Ovary (tissue), 9 donors: ENCODE measurements around the gene PPHLN1. TPM values are rescaled to one million over a fixed set of nuclear protein-coding genes. Genes with fewer than 3 reads are reported as not detected.
"Not testable (repeated sequence)": the region's sequence is repeated elsewhere in the genome, so short reads cannot be mapped to it uniquely, and the experiment has no call there.

Experiments used
- DNase-seq, 5 donors: peaks; one replicate each; pipeline ENCODE4 v3.0.0-alpha.2; 2019 to 2020
- H3K27ac ChIP-seq, 2 donors: fragments of 200-600 bp; one replicate each; pipeline versions ENCODE4 v1.5.1 to v1.8.0; 2019 to 2022
- H3K27me3 ChIP-seq: fragments of 200-600 bp; one replicate; pipeline ENCODE4 v1.8.0; 2022
- H3K36me3 ChIP-seq: fragments of 200-600 bp; sonication (generic); one replicate; pipeline ENCODE4 v1.5.1; 2019
- H3K4me1 ChIP-seq: one replicate; pipeline ENCODE4 v1.8.1; 2013; ENCODE audit warnings: mild to moderate bottlenecking, moderate library complexity; ENCODE audit not compliant: insufficient read depth
- H3K4me3 ChIP-seq: fragments of 200-600 bp; sonication (generic); one replicate; pipeline ENCODE4 v1.5.1; 2017
- H3K9me3 ChIP-seq, 2 donors: fragments of 200-600 bp in 1 of 2; sonication (generic) in 1 of 2; one replicate each; pipeline versions ENCODE4 v1.5.1 to v1.8.1; 2013 to 2019; ENCODE audit warnings: mild to moderate bottlenecking in 1 of 2, moderate library complexity in 1 of 2
- CTCF ChIP-seq, 3 donors: fragments of 450-650 bp in 2 of 3; fragments of 200-600 bp in 1 of 3; IDR thresholded peaks; one replicate each; pipeline versions ENCODE4 v1.5.1 to v1.8.0; 2016 to 2022; ENCODE audit warnings: antibody characterized with exemption in 3 of 3, mild to moderate bottlenecking in 1 of 3
- EP300 ChIP-seq: sonication (generic); formaldehyde crosslinking; IDR thresholded peaks from one replicate; pipeline ENCODE4 v1.6.1; 2017; ENCODE audit warnings: antibody characterized with exemption
- POLR2A ChIP-seq: fragments of 450-650 bp; IDR thresholded peaks from one replicate; pipeline ENCODE4 v1.6.1; 2017; ENCODE audit warnings: antibody characterized with exemption, mild to moderate bottlenecking, moderate library complexity
- WGBS, 3 donors: extraction: QIAGEN DNeasy Blood & Tissue Kit in 1 of 3; methylation state at CpG; one replicate each; pipeline versions ENCODE4 v1.1.5 to v1.1.7; 2013 to 2017; 5-methylcytosine and 5-hydroxymethylcytosine counted together
- intact Hi-C, 4 donors: fragments of 100-400 bp; cut with DNase I; formaldehyde crosslinking; loops; one replicate each; pipeline versions ENCODE4 v1.11.0 to v1.15.1; 2022 to 2023
- polyA plus RNA-seq, 2 donors: library from polyadenylated mRNA; stranded (reverse); fragments of 200-250 nt in 1 of 2; fragments of 350-450 nt in 1 of 2; fragmentation: Illumina TruSeq in 1 of 2; extraction: RNeasy Lipid Tissue Mini Kit (QIAGEN cat#74804) in 1 of 2; gene quantifications; one replicate each; pipeline ENCODE4 v1.2.3, GENCODE V29; 2013 to 2014
- total RNA-seq, 7 donors: library from RNA; depleted of rRNA in 2 of 7; stranded (reverse); fragments of >200 nt in 2 of 7; fragmentation: NEBNext Ultra II Directional in 3 of 7; extraction: Animal tissue kit (Norgen Biotek cat#: 25700) in 3 of 7; gene quantifications; one replicate each; pipeline versions ENCODE4 v1.1.0 to v1.2.4, GENCODE V29; 2016 to 2023
- donor health status: DM: no; HTN: no; CAD: no; lungs with moderate emphysema.
- donor health status: DM: no; HTN: no; CAD: no.
- donor health status: Bipolar disorder and iron deficiency.
- donor health status: DM: yes; HTN: yes; CAD: no.
- donor health status: DM: no; HTN: no; CAD: no.
- donor health status: DM: yes; HTN: yes; CAD: no.

The PPHLN1 gene
- total and polyA plus RNA-seq, 9 donors: 35.6 to 68.9 (median 53.8) TPM

DNA sequence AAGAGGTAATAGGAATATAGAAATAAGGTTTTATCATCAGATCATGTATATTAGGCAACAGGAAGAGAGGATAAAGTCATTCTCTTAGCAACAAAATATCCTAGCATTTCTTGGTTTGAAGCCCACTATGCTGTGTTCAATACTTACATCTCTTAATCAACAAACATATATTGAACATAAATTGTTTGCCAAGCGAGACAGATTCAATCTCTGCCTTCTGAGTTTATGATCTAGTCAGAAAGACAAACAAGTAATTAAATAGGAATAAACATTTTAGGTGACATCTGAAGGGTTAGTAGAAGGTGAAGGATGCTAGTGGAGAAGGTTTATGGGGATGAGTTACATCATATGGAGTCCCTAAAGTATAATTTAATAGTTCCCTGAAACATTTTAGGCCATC is 54.8 kb downstream of the PPHLN1 start:
- no peaks in the 10 kb centered on the region for H3K27me3 ChIP-seq
- intact Hi-C loops: no loop called here
- TF ChIP-seq EP300: no peak
- TF ChIP-seq CTCF (IDR thresholded peaks at IDR 0.05): no peak
- H3K36me3 ChIP-seq: no peaks in the 10 kb centered on the region
- H3K27ac ChIP-seq: no peak overlapping the region
- DNase-seq: no peak
- 42 to 96% (median 49%) methylated on average over 1 of the region's 1 CpG for WGBS, 3 donors
- H3K4me1 ChIP-seq: peaks cover 2% of the 10 kb centered on the region
- H3K4me3 ChIP-seq: no peak overlapping the region
- no peaks in the 10 kb centered on the region for H3K9me3 ChIP-seq

DNA sequence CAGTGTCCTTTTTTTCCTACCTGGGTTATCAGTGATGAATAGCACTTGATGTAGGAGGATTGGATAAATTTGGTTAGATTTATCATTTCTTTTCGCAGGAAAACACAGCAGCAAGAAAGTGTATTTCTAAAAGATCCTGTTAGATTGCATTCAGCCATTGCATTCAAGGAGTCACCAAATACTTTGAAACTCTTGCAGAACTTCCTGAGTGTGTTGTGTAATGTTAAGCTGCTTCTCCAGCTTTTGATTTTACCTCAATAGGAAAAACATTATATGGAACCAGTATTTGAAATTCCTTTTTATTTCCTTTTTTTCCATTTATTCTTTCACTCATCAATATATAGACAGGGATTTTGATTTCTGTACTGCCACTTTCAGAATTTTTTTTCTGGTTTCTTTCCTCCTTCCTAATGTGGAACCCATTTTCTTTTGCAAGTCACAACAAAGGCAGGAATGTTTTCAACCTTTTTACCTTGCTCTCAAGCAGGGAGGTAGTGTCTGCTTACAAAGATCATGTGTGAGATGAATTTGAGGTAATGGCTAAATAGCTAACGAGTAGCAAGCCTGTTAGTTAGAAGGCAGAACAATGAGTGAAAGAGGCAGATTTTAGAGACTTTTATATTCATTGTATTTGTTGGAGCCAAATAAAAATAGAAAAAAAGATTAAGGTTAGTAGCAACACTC is 56.2 kb downstream of the PPHLN1 start:
- Histone ChIP-seq H3K27me3 (no peaks in the 10 kb centered on the region), H3K27ac (no peak overlapping the region), H3K4me1 (peaks cover 4% of the 10 kb centered on the region), H3K36me3 (no peaks in the 10 kb centered on the region), H3K4me3 (no peak overlapping the region), H3K9me3 (no peaks in the 10 kb centered on the region)
- no peak for DNase-seq
- WGBS, 3 donors: 91 to 96% (median 92%) methylated on average over 2 of the region's 2 CpGs
- TF ChIP-seq POLR2A (no peak), CTCF (IDR thresholded peaks at IDR 0.05) (no peak), EP300 (no peak)
- intact Hi-C loops: no loop called here

DNA sequence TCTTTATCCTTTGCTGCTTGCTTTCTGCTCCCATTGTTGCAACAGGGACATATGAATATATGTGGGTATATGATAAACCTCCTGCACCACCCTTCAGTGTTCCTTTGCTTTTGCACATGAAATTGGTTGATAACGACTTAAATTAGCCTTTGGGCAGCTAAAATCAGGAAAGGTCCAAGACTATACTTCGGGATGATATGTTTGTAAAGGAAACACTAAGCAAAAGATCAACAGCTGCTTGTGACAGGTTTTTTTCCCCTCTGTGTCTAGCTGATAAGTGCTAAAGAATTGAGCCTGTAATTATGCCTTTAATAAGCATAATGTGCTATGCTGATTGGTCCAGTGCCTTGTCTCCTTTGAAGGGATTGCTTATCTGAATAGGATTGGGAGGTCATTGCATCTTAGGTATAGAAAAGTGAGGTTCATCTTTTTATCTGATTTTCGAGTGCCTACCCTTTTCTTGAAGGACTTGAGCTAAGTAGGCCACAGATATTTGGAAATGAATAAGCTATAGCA is 59.4 kb downstream of the PPHLN1 start:
- Histone ChIP-seq H3K9me3 (no peaks in the 10 kb centered on the region), H3K27ac (no peak overlapping the region), H3K27me3 (no peaks in the 10 kb centered on the region), H3K36me3 (no peaks in the 10 kb centered on the region), H3K4me3 (no peak overlapping the region), H3K4me1 (peaks cover 13% of the 10 kb centered on the region)
- intact Hi-C loops: no loop called here
- no peak for TF ChIP-seq POLR2A
- TF ChIP-seq CTCF (IDR thresholded peaks at IDR 0.05): no peak
- 76 to 80% (median 77%) methylated on average over 3 of the region's 3 CpGs for WGBS, 3 donors
- no peak for DNase-seq

DNA sequence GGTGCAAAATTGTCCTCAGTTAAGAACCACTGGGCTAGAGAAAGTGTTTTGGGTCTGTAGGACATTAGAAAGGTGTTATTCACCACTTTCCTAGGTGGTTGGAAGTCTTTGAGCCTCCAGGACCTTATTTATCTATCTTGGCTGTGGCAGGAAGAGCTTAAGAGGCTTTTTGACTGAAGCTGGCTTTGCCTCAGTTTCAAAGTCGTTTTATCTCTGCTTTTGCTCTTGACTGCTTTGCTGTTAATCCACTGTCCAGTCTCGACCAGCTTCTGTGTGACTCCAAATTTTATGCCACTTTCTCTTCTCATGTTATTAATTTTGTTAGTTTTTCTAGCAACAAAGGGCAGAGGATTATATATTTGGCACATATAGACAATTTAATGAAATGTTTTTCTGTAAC is 60.3 kb downstream of the PPHLN1 start:
- intact Hi-C loops: no loop called here
- TF ChIP-seq CTCF (IDR thresholded peaks at IDR 0.05) (no peak), EP300 (no peak), POLR2A (no peak)
- no peaks in the 10 kb centered on the region for H3K27me3 ChIP-seq
- H3K4me1 ChIP-seq: peaks cover 13% of the 10 kb centered on the region
- WGBS, 3 donors: 25 to 33% (median 30%) methylated on average over 2 of the region's 2 CpGs
- no peaks in the 10 kb centered on the region for H3K36me3 ChIP-seq
- DNase-seq: no peak
- no peak overlapping the region for H3K27ac ChIP-seq
- no peak overlapping the region for H3K4me3 ChIP-seq
- H3K9me3 ChIP-seq: no peaks in the 10 kb centered on the region

- DNase-seq: peak; percentile 26 to 76 (median 53)
- H3K36me3 ChIP-seq, intact Hi-C loops, H3K4me3 ChIP-seq, H3K27me3 ChIP-seq, H3K9me3 ChIP-seq: not testable (repeated sequence)
- H3K27ac ChIP-seq: peak overlapping the region in 1 of 2 donors; percentile 36
- 10 to 32% (median 31%) methylated on average over 5 of the region's 5 CpGs for WGBS, 3 donors
- H3K4me1 ChIP-seq: peaks cover 13% of the 10 kb centered on the region
Measured at GRCh38 chr12:42388086-42388485, 62.1 kb downstream of the PPHLN1 start.
